ENCODE results near the gene APPBP2.
"Not testable (repeated sequence)": the region's sequence is repeated elsewhere in the genome, so short reads cannot be mapped to it uniquely, and the experiment has no call there.

Gene APPBP2

GRCh38 chr17:60421273-60422161 is 104.5 kb downstream of the APPBP2 start:
- peak overlapping the region; percentile 75 for H3K9ac ChIP-seq (ENCODE audit: low read length)
- TF ChIP-seq CTCF (IDR thresholded peaks at IDR 0.05; ENCODE audit: low read depth, low read length) = peak; percentile 99
- TF ChIP-seq EZH2phosphoT487 (IDR thresholded peaks at IDR 0.05; ENCODE audit: low read depth) = no peak
- no peaks in the 10 kb centered on the region for H4K20me1 ChIP-seq (ENCODE audit: insufficient read depth, low read length)
- no peaks in the 10 kb centered on the region for H3K36me3 ChIP-seq (replicated peaks; ENCODE audit: low read depth, low read length)
- peak overlapping the region; percentile 96 for H3K4me2 ChIP-seq (ENCODE audit: low read length)
- H3K9me3 ChIP-seq (ENCODE audit: insufficient read depth, low read length) = no peaks in the 10 kb centered on the region
- peak overlapping the region; percentile 52 for H3K27ac ChIP-seq (ENCODE audit: low read length)
- peak overlapping the region; percentile 98 for H2AFZ ChIP-seq (ENCODE audit: low read depth, low read length)
- no peaks in the 10 kb centered on the region for H3K79me2 ChIP-seq (ENCODE audit: low read length)
- no peaks in the 10 kb centered on the region for H3K27me3 ChIP-seq (ENCODE audit: low read depth, low read length)
- peaks cover 14% of the 10 kb centered on the region for H3K4me1 ChIP-seq (ENCODE audit: low read length)
- H3K4me3 ChIP-seq (ENCODE audit: low read length) = peak overlapping the region; percentile 89

GRCh38 chr17:60419875-60420274 is 106.2 kb downstream of the APPBP2 start:
- H3K9me3 ChIP-seq (ENCODE audit: insufficient read depth, low read length); H4K20me1 ChIP-seq (ENCODE audit: insufficient read depth, low read length): not testable (repeated sequence)

DNA sequence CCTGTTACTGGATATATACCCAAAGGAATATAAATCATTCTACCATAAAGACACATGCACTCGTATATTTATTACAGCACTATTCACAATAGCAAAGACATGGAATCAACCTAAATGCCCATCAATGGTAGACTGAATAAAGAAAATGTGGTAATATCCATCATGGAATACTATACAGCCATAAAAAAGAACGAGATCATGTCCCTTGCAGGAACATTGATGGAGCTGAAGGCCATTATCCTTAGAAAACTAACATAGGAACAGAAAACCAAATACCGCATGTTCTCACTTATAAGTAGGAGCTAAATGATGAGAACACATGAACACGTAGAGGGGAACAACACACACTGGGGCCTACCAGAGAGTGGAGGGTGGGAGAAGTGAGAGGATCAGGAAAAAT is 107.0 kb downstream of the APPBP2 start:
- not testable (repeated sequence) for H2AFZ ChIP-seq (ENCODE audit: low read depth, low read length); H3K9me3 ChIP-seq (ENCODE audit: insufficient read depth, low read length); H3K4me3 ChIP-seq (ENCODE audit: low read length); H3K27ac ChIP-seq (ENCODE audit: low read length); H3K9ac ChIP-seq (ENCODE audit: low read length); H3K27me3 ChIP-seq (ENCODE audit: low read depth, low read length); H3K79me2 ChIP-seq (ENCODE audit: low read length); H3K4me2 ChIP-seq (ENCODE audit: low read length); H3K36me3 ChIP-seq (replicated peaks; ENCODE audit: low read depth, low read length); H4K20me1 ChIP-seq (ENCODE audit: insufficient read depth, low read length)
- peaks cover 14% of the 10 kb centered on the region for H3K4me1 ChIP-seq (ENCODE audit: low read length)

More at GRCh38 chr17:60419875-60420274, 106.2 kb downstream of the APPBP2 start:
- not testable (repeated sequence) for H3K4me3 ChIP-seq (ENCODE audit: low read length); H2AFZ ChIP-seq (ENCODE audit: low read depth, low read length); H3K27ac ChIP-seq (ENCODE audit: low read length); H3K79me2 ChIP-seq (ENCODE audit: low read length); H3K4me2 ChIP-seq (ENCODE audit: low read length); H3K9ac ChIP-seq (ENCODE audit: low read length); H3K36me3 ChIP-seq (replicated peaks; ENCODE audit: low read depth, low read length); H3K27me3 ChIP-seq (ENCODE audit: low read depth, low read length)
- peaks cover 14% of the 10 kb centered on the region for H3K4me1 ChIP-seq (ENCODE audit: low read length)

DNA sequence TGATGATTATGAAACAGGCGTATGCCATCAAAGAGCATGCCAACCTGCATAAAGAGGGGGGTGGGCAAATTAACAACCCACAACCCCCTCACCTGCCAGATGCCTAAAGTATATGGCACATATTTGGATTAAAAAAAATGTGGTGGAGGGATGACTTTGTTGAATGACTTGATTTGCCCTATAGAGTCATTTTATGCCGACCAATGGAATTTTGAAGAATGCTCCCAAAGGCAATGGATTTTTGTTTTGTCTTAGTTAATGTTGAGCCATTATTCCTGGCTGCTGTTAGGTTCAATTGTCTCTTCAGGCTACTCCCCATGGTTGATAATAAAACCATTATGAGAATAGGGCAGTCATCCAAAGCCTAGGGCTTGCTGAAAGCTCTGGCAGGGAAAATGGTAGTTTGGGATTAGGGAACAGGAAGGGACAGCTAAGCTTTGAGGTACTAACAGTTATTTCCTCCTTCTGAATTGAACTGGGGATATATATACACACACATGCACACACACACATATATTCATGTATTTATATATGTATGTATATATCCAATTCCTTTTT is 109.6 kb downstream of the APPBP2 start:
- Histone ChIP-seq H3K27ac (ENCODE audit: low read length) (no peak overlapping the region), H3K4me1 (ENCODE audit: low read length) (peaks cover 6% of the 10 kb centered on the region; the same call in 1 of the 2 replicates), H3K36me3 (replicated peaks; ENCODE audit: low read depth, low read length) (no peaks in the 10 kb centered on the region), H3K9me3 (ENCODE audit: insufficient read depth, low read length) (no peaks in the 10 kb centered on the region), H3K9ac (ENCODE audit: low read length) (no peak overlapping the region), H3K4me2 (ENCODE audit: low read length) (no peak overlapping the region), H2AFZ (ENCODE audit: low read depth, low read length) (no peak overlapping the region), H3K79me2 (ENCODE audit: low read length) (no peaks in the 10 kb centered on the region), H3K4me3 (ENCODE audit: low read length) (no peak overlapping the region), H4K20me1 (ENCODE audit: insufficient read depth, low read length) (no peaks in the 10 kb centered on the region), H3K27me3 (ENCODE audit: low read depth, low read length) (no peaks in the 10 kb centered on the region)
- no peak for TF ChIP-seq CTCF (IDR thresholded peaks at IDR 0.05; ENCODE audit: low read depth, low read length)

DNA sequence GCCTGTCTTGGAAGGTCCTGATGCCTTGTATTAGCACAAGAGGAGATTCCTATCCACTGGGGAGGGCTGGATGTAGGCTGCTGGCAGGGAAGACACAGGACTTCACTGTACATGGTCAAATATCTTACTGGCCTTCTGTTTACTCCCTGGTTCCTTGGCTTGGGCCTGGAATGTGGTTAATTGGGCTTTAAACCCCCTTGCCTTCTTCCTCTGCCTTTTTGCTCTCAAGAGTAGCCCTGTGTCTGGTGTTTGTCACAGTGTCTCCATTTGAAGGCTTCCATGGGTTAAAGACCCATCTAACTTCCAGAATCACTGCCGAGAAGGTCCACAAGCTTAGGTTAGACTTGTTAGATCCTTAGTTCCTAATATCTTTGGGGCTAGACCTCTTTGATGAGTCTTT is 110.9 kb downstream of the APPBP2 start:
- Histone ChIP-seq H3K9ac (ENCODE audit: low read length) (no peak overlapping the region), H2AFZ (ENCODE audit: low read depth, low read length) (no peak overlapping the region), H3K36me3 (replicated peaks; ENCODE audit: low read depth, low read length) (no peaks in the 10 kb centered on the region), H3K9me3 (ENCODE audit: insufficient read depth, low read length) (no peaks in the 10 kb centered on the region), H3K27me3 (ENCODE audit: low read depth, low read length) (no peaks in the 10 kb centered on the region), H3K79me2 (ENCODE audit: low read length) (no peaks in the 10 kb centered on the region), H3K4me2 (ENCODE audit: low read length) (no peak overlapping the region), H3K4me1 (ENCODE audit: low read length) (no peaks in the 10 kb centered on the region), H3K27ac (ENCODE audit: low read length) (no peak overlapping the region), H4K20me1 (ENCODE audit: insufficient read depth, low read length) (no peaks in the 10 kb centered on the region), H3K4me3 (ENCODE audit: low read length) (no peak overlapping the region)
- TF ChIP-seq CTCF (IDR thresholded peaks at IDR 0.05; ENCODE audit: low read depth, low read length) (no peak), EZH2phosphoT487 (IDR thresholded peaks at IDR 0.05; ENCODE audit: low read depth) (no peak)
